A549 treated with Mapracorat at 1 μM for 4 hours (cell line): ENCODE data around the gene OR4C12. TPM values are rescaled to one million over a fixed set of nuclear protein-coding genes. Genes with fewer than 3 reads are reported as not detected.

Experiments used
- total RNA-seq: library from RNA; stranded (reverse); fragments of 200-300 nt; extraction: Qiagen RNA extraction; gene quantifications from 5 replicates; pipeline ENCODE4 v1.2.3, GENCODE V29; 2022

Gene OR4C12
- not detected in 5 replicates for total RNA-seq

DNA sequence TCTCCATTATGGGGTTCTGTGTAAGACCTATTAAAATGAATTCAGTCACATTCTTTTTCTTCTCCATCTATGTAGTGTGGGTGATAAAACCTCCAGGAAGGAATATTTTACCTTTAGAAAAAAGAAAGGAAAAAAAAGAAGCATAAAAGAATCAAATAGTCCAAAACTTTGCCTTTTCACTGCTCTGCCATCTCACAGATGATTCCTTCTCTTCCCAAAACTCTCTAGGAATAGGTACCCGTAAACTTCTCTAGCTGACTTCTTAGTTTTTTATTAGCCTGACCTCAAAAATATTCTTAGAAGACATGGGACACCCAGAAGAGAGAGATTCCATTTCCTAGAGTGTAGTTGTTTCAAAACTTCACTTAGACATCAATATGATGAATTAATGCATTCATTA, at the start of gene OR4C12:
Gene OR4C12, minus strand, starts transcription at position 101 of the 400 bp plus-strand sequence. Its CDS starts 34 bp downstream, at position 67.

GRCh38 chr11:49952091-49952490, 30.2 kb downstream of the OR4C12 start, which contains the start of gene OR4C13:
OR4C13 (plus strand) TSS chr11:49952391; CDS start chr11:49952423, 32 bp downstream.

Other genes with a start within 250 kb of the OR4C12 start
- not detected in 5 replicates for gene OR4C13, start 30.1 kb downstream of the OR4C12 start, total RNA-seq
- gene OR4C45, start 50.3 kb upstream of the OR4C12 start, total RNA-seq, result not detected in 5 replicates